Measurements from ENCODE around the gene SCNN1A. TPM values are rescaled to one million over a fixed set of nuclear protein-coding genes. Genes with fewer than 3 reads are reported as not detected.

SCNN1A gene
- polyA plus RNA-seq (ENCODE audit: insufficient read depth in 1 of 5, insufficient read length in 5 of 5, low replicate concordance in 1 of 5) = 1 to 10 TPM; 2.2 to 4.9 (median 2.8) TPM
- long read RNA-seq, donor 1, partial matches to known transcripts = 0 of 1 reads
- long read RNA-seq, donor 1, other reads (novel, unspliced or antisense) = 0 of 1 reads
- long read RNA-seq, donor 2 = 0 reads
- long read RNA-seq, donor 3 = 0 reads
- long read RNA-seq, donor 4 = 0 reads
- long read RNA-seq, donor 5, partial matches to known transcripts = 0 of 1 reads
- long read RNA-seq, donor 5, other reads (novel, unspliced or antisense) = 0 of 1 reads
- long read RNA-seq, donor 6 = 0 reads
- long read RNA-seq, donor 7, partial matches to known transcripts = 231 of 239 reads
- long read RNA-seq, donor 7, other reads (novel, unspliced or antisense) = 8 of 239 reads
- long read RNA-seq, donor 8 = 0 reads

- DNase-seq = no peak
These were observed at the start of gene SCNN1A for GRCh38 chr12:6375269-6376078. Gene SCNN1A (minus strand): TSS chr12:6375563. CDS start chr12:6374783, 780 bp downstream.

- DNase-seq = no peak
These were observed 49.5 kb upstream of the SCNN1A start for GRCh38 chr12:6424866-6425265.

- no peak for DNase-seq
These were observed 48.6 kb upstream of the SCNN1A start for GRCh38 chr12:6424008-6424347.

- DNase-seq = peak; percentile 79 to 83
These were observed 48.1 kb upstream of the SCNN1A start for GRCh38 chr12:6423267-6424007.

- DNase-seq = no peak
These were observed 45.0 kb upstream of the SCNN1A start for GRCh38 chr12:6420364-6420763.

- no peak for DNase-seq
These were observed 43.4 kb upstream of the SCNN1A start for GRCh38 chr12:6418796-6419195.

- no peak for DNase-seq
These were observed 41.2 kb upstream of the SCNN1A start for GRCh38 chr12:6416596-6416995.

GRCh38 chr12:6407236-6407954, 32.0 kb upstream of the SCNN1A start:
- no peak for DNase-seq

- no peak for DNase-seq
These were observed 30.6 kb upstream of the SCNN1A start for GRCh38 chr12:6405963-6406362.

GRCh38 chr12:6404390-6404789, 29.0 kb upstream of the SCNN1A start:
- no peak for DNase-seq

- no peak for DNase-seq
These were observed 24.7 kb upstream of the SCNN1A start for GRCh38 chr12:6399884-6400644.

GRCh38 chr12:6396031-6396430, 20.7 kb upstream of the SCNN1A start:
- DNase-seq = no peak

GRCh38 chr12:6394398-6394797, 19.0 kb upstream of the SCNN1A start:
- no peak for DNase-seq

- DNase-seq = no peak
These were observed 17.7 kb upstream of the SCNN1A start for GRCh38 chr12:6393109-6393508.

GRCh38 chr12:6392504-6392903, 17.1 kb upstream of the SCNN1A start:
- no peak for DNase-seq

GRCh38 chr12:6391013-6391412, 15.7 kb upstream of the SCNN1A start:
- DNase-seq = no peak

GRCh38 chr12:6390084-6390799, 14.9 kb upstream of the SCNN1A start:
- no peak for DNase-seq

- no peak for DNase-seq
These were observed 12.2 kb upstream of the SCNN1A start for GRCh38 chr12:6387541-6387940.

- DNase-seq = no peak
These were observed 11.1 kb upstream of the SCNN1A start for GRCh38 chr12:6386491-6386890.

- DNase-seq = no peak
These were observed 10.7 kb upstream of the SCNN1A start for GRCh38 chr12:6386038-6386437.

Measured in right lung (tissue), 10 donors.